ENCODE results near the gene MROH2A.

Gene MROH2A

DNA sequence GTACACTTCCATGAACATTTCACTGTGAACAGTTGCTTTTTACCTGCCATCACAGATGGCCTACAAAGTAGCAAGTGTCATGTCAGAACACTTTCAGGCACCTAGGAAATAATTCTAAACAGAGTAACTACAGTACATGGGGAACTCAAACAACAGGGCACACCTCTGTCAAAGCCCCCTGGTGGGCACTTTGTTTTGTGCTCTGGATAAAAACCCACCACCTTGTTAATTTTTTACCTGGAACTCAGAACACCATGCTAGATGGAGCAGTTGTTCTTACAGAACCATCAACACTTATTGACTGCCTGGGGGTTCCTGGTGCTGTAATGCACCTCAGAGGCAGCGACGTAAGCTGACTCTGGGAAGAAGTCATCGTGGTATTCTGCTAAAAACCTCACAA lies 87.7 kb downstream of the MROH2A start:
- peak in 1 of 2 experiments; percentile 0 for DNase-seq

DNA sequence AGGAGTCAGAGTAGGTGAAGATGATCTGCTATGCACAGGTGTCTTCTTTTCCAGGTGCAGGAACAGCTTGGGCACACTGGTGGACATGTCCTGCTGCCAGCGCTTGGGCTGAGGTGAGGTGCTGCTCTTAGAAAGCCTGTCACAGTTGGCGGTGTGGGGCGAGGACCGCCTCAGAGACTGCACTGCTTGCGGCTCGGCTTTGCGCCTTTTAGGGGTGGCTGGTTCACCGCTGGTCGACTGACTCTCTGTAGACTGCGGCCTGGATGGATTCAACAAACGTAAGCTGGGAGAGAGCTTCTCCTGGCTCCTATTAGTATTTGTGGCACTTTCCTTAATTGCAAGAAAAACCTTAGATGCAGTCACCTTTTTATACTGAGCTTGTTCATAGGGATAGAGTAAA lies 88.3 kb downstream of the MROH2A start:
- no peak for DNase-seq

DNA sequence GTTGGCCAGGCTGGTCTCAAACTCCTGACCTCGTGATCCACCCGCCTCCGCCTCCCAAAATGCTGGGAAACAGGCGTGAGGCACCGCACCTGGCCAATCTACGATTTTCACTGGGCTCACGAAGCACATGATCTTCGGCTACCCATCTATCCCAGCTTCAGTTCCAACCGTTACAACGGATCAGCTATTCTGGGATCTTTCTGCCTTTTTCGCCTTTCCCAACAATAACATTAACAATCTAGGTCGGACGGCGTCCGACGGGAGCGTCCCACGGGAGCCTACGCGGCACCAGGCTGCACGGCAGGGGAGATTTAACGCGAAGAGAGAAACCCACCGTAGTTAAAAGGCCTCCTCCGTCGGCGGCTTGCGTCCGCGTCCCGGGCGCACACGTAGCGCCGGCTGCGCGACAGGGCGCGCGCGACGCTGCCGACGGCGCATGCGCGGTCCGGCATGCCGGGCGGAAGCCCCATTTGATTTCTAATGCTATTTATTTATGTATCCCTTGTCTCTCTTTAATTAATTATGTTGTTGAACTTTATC lies 89.9 kb downstream of the MROH2A start, which contains the start of gene MSL3B:
Gene MSL3B (minus strand): TSS at position 394 of the 540 bp plus-strand sequence.
- no peak for DNase-seq

DNA sequence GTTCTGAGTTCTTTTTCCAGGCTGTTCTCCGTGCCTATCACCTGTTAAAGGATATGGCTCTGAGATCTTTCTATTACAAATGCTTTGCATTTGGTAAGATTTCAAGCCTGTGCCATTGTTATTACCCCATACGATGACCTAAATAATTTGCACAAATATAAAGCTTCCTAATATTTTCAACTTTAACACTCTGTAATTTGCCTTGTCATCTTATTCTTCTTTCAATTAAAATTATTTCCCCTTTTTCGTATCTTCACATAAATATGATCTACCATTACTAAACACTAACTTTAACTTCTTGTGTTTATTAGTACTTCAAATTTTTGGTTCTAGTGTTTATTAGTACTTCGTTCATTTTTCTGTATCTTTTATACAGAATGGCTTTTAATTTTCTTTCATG lies 93.3 kb downstream of the MROH2A start:
- DNase-seq: no peak

DNA sequence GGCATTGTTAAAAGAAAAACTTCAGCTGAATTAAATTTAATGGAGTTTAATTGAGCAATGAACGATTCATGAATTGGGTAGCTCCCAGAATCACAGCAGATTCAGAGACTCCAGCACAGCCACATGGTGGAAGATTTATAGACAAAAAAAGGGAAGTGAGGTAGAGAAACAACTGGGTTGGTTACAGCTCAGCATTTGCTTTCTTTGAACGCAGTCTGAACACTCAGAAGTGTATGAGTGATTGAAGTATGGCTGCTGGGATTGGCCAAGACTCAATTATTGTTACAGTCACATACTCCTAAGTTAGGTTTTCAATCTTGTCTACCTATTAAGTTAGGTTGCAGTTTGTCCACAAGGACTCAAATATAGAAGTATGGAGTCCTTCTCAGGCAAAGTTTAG lies 94.0 kb downstream of the MROH2A start:
- DNase-seq: peak; percentile 7 to 43

GRCh38 chr2:233882353-233882752 lies 104.2 kb downstream of the MROH2A start:
- no peak for DNase-seq
